Pancreas (tissue), 10 donors: ENCODE data around the gene CDH24. TPM values are rescaled to one million over a fixed set of nuclear protein-coding genes. Genes with fewer than 3 reads are reported as not detected.

ENCODE experiments used
- ATAC-seq, 4 donors: fragments of 200-7000 bp; cut with Tn5 transposase; one replicate each; pipeline versions ENCODE4 v1.8.0 to v1.9.1; 2020; ENCODE audit warnings: mild to moderate bottlenecking in 4 of 4, moderate library complexity in 4 of 4
- DNase-seq, 6 donors: peaks; one replicate each; pipeline ENCODE4 v3.0.0-alpha.2; 2020
- FAIRE-seq: peaks from 2 replicates; lab custom pipeline; 2012; peaks lifted over from hg19 to GRCh38; lab: Jason Lieb, UNC
- H3K27ac ChIP-seq, 4 donors: fragments of 200-600 bp; sonication (generic); 1 replicate in 3 of 4; 2 replicates in 1 of 4; pipeline versions ENCODE4 v1.5.0 to v1.8.0; 2020
- H3K27me3 ChIP-seq, 4 donors: fragments of 200-600 bp; one replicate each; pipeline ENCODE4 v1.8.0; 2021
- H3K36me3 ChIP-seq, 3 donors: fragments of 200-600 bp; sonication (generic) in 1 of 3; one replicate each; pipeline versions ENCODE4 v1.5.0 to v1.8.0; 2020 to 2021
- H3K4me1 ChIP-seq, 3 donors: fragments of 200-600 bp; one replicate each; pipeline ENCODE4 v1.8.0; 2021
- H3K4me3 ChIP-seq, 4 donors: fragments of 200-600 bp; sonication (generic) in 2 of 4; one replicate each; pipeline versions ENCODE4 v1.5.0 to v1.8.0; 2020 to 2021
- H3K9me3 ChIP-seq, 4 donors: fragments of 200-600 bp; one replicate each; pipeline ENCODE4 v1.8.0; 2021
- WGBS, 2 donors: extraction: QIAGEN DNeasy Blood & Tissue Kit; methylation state at CpG; one replicate each; pipeline ENCODE4 v1.1.7; 2013; 5-methylcytosine and 5-hydroxymethylcytosine counted together
- intact Hi-C, 3 donors: fragments of 100-400 bp; cut with DNase I; formaldehyde crosslinking; loops; one replicate each; pipeline versions ENCODE4 v1.11.1 to v1.14.2; 2022
- polyA plus RNA-seq, 2 donors: library from polyadenylated mRNA; stranded (reverse); fragments of 200-250 nt; gene quantifications; one replicate each; pipeline ENCODE4 v1.2.3, GENCODE V29; 2013
- total RNA-seq, 6 donors: library from RNA; stranded (reverse); fragmentation: NEBNext Ultra II Directional in 4 of 6; extraction: Animal tissue kit (Norgen Biotek cat#: 25700) in 4 of 6; gene quantifications; one replicate each; pipeline versions ENCODE4 v1.2.1 to v1.2.4, GENCODE V29; 2021 to 2023
- TF ChIP-seq, protein P1 (sequence below), 4 donors: fragments of 200-600 bp; sonication (generic) in 3 of 4; IDR thresholded peaks; one replicate each; pipeline versions ENCODE4 v1.5.0 to v1.8.0; 2021; ENCODE audit warnings: antibody characterized with exemption in 4 of 4
- donor health status: healthy with polysubstance abuse.
- donor health status: DM: no; HTN: no; CAD: no; lungs with moderate emphysema.
- donor health status: DM: no; HTN: no; CAD: no.
- donor health status: control.
- donor health status: control.
- donor health status: Bipolar disorder and iron deficiency.
- donor health status: DM: yes; HTN: yes; CAD: no.
- donor health status: DM: no; HTN: no; CAD: no.
- donor health status: DM: no; HTN: no; CAD: no.
- donor health status: DM: yes; HTN: yes; CAD: no.

Gene CDH24
- total and polyA plus RNA-seq, 8 donors: 0.91 to 11.8 (median 1.6) TPM

DNA sequence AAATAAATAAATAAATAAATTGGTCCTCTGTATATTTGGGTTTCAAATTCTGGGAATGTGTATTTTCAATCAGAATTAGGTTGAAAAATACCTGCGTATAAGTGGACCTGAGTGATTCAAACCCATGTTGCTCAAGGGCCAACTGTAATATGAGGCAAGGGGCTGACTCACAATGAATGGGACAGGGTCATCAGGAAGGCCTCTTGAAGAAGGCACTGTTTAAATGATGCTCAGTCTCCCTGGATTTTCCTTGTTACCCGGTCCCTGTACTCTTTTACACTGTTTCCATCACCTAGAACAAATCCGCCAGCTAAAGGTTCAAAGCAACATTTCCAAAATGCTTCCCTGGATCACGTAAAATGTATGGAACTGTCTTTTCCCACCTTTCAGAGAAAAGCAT is 26.4 kb downstream of the CDH24 start:
- 93 to 98% methylated on average over 4 of the region's 4 CpGs for WGBS, 2 donors

DNA sequence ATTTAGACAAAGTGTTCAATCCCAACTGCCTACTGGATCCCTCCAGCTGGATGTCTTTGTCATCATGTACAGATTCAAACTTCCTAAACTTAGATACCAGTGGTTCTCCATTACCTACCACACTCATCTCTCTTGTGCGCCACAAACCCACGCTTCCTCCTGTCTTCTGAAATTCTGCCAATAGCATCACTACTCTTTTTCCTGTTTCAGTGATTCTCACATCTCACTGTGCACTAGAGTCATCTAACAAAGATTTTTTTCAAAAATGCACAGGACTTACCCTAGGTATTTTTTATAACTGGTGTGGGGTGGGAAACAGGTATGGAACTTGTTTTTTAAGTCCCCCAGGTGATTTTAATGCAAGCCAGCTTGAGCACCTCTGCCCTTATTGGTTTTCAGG is 28.5 kb downstream of the CDH24 start:
- Histone ChIP-seq H3K36me3 (peaks cover 0 to 21% (median 12%) of the 10 kb centered on the region in 3 donors), H3K27ac (no peak overlapping the region), H3K9me3 (no peaks in the 10 kb centered on the region), H3K4me3 (no peak overlapping the region), H3K27me3 (no peaks in the 10 kb centered on the region), H3K4me1 (peaks cover 0 to 5% (median 5%) of the 10 kb centered on the region in 3 donors)
- ATAC-seq (no peak), FAIRE-seq (no peak), DNase-seq (no peak)
- WGBS, 2 donors: 78 to 91% methylated on average over 2 of the region's 2 CpGs
- intact Hi-C loops: no loop called here
- TF ChIP-seq, protein P1, sequence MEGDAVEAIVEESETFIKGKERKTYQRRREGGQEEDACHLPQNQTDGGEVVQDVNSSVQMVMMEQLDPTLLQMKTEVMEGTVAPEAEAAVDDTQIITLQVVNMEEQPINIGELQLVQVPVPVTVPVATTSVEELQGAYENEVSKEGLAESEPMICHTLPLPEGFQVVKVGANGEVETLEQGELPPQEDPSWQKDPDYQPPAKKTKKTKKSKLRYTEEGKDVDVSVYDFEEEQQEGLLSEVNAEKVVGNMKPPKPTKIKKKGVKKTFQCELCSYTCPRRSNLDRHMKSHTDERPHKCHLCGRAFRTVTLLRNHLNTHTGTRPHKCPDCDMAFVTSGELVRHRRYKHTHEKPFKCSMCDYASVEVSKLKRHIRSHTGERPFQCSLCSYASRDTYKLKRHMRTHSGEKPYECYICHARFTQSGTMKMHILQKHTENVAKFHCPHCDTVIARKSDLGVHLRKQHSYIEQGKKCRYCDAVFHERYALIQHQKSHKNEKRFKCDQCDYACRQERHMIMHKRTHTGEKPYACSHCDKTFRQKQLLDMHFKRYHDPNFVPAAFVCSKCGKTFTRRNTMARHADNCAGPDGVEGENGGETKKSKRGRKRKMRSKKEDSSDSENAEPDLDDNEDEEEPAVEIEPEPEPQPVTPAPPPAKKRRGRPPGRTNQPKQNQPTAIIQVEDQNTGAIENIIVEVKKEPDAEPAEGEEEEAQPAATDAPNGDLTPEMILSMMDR (IDR thresholded peaks at IDR 0.05): no peak

More for the DNA sequence above, 26.4 kb downstream of the CDH24 start:
- Histone ChIP-seq H3K4me3 (no peak overlapping the region), H3K27me3 (no peaks in the 10 kb centered on the region), H3K9me3 (no peaks in the 10 kb centered on the region), H3K27ac (no peak overlapping the region), H3K36me3 (peaks cover 0 to 12% (median 4%) of the 10 kb centered on the region in 3 donors), H3K4me1 (peaks cover 0 to 7% (median 5%) of the 10 kb centered on the region in 3 donors)
- TF ChIP-seq, protein P1 (IDR thresholded peaks at IDR 0.05): no peak
- ATAC-seq (no peak), DNase-seq (no peak), FAIRE-seq (no peak)
- intact Hi-C loops: no loop called here

DNA sequence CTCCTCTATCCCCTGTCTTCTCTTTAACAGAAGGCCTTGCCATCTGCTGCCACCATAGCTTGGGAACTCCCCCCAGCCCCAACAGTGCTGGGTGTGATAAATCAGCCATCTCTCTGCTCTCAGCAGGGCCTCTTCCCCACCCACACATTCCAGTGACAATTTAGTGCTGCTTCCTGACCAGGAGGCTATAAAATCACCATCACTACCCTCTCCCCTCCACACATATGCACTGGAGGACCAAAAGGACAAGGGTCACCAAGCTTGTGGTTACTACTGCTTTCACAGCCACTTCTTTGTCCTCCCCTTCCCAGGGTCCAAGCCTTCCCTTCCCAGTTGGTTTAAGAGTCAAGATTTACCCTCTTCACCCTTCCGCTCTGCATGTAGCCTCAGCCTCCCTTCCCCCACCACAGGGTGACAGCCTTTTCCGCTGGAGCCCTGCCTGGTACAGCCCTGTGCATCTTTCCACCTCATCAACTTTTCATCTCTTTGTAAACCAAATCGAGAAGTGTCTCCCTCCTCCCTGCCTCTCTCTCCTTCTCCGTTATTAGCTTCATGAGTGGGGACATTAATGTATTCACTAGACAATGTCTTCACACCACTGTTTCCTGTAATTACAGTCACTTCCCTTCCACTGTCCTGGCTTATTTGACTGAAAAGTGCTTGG is 32.0 kb downstream of the CDH24 start:
- DNase-seq: no peak
- intact Hi-C loops: no loop called here
- H3K4me1 ChIP-seq: no peaks in the 10 kb centered on the region
- TF ChIP-seq, protein P1 (IDR thresholded peaks at IDR 0.05): no peak
- no peaks in the 10 kb centered on the region for H3K9me3 ChIP-seq
- WGBS, 2 donors: 81 to 82% methylated on average over 4 of the region's 4 CpGs
- ATAC-seq: peak in 2 of 4 donors; percentile 39 to 59
- no peak for FAIRE-seq
- peaks cover 0 to 15% (median 9%) of the 10 kb centered on the region in 3 donors for H3K36me3 ChIP-seq
- H3K27me3 ChIP-seq: no peaks in the 10 kb centered on the region
- H3K27ac ChIP-seq: no peak overlapping the region
- no peak overlapping the region for H3K4me3 ChIP-seq

DNA sequence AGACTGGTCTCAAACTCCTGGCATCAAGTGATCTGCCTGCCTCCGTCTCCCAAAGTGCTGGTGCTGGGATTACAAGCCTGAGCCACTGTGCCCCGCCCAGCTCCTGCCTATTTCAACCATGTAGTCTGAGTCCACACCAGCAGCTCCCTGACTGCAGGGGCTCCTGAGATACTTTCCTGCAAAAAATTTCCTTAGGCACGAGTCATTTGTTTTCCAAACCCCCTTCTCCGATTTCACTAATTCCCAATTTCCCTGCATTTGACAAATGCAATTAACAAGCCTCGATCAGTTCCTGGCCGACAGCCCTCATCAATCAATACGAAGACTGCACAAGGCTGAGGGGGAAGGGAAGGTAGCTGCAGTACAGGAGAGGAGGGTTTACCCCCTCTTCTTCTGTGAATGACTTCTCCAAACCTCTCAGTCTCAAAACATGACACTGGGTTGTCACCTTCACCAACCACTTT is 32.7 kb downstream of the CDH24 start:
- H3K4me1 ChIP-seq: no peaks in the 10 kb centered on the region
- ATAC-seq: no peak
- H3K27ac ChIP-seq: no peak overlapping the region
- no peak for DNase-seq
- intact Hi-C loops: no loop called here
- no peak overlapping the region for H3K4me3 ChIP-seq
- 60 to 74% methylated on average over 7 of the region's 7 CpGs for WGBS, 2 donors
- H3K36me3 ChIP-seq: peaks cover 0 to 15% (median 9%) of the 10 kb centered on the region in 3 donors
- H3K9me3 ChIP-seq: no peaks in the 10 kb centered on the region
- FAIRE-seq: no peak
- TF ChIP-seq, protein P1 (IDR thresholded peaks at IDR 0.05): no peak
- H3K27me3 ChIP-seq: no peaks in the 10 kb centered on the region

DNA sequence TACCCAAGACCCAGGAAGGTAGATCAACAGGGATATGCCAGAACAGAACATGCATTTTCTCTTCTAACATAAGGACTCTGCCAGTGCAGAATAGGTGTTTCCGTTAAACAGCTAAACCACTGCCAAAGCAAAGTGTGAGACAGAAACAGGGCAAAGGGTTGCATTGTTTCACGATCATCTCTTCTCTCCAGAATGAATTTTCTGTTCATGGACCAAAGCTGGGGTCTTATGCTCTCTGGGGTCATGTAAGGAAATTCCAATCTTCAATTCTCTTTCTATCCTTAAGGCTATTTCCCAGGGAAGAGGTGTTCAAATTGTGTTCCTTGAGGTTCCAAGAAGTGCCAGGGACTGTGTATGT is 33.5 kb downstream of the CDH24 start:
- H3K4me3 ChIP-seq: no peak overlapping the region
- no peak for ATAC-seq
- intact Hi-C loops: no loop called here
- H3K36me3 ChIP-seq: peaks cover 0 to 15% (median 9%) of the 10 kb centered on the region in 3 donors
- 86 to 92% methylated on average over 2 of the region's 2 CpGs for WGBS, 2 donors
- no peaks in the 10 kb centered on the region for H3K9me3 ChIP-seq
- no peaks in the 10 kb centered on the region for H3K27me3 ChIP-seq
- no peak for FAIRE-seq
- TF ChIP-seq, protein P1 (IDR thresholded peaks at IDR 0.05): no peak
- no peaks in the 10 kb centered on the region for H3K4me1 ChIP-seq
- DNase-seq: no peak
- no peak overlapping the region for H3K27ac ChIP-seq
